IPS-NIHi7 (cell line): ENCODE measurements around the gene HMCN2.
A peak's percentile ranks its signal among the peaks of the same experiment; 100 is the strongest.
"Not testable (repeated sequence)": the region's sequence is repeated elsewhere in the genome, so short reads cannot be mapped to it uniquely, and the experiment has no call there.

Source experiments
- DNase-seq: peaks from one replicate; pipeline ENCODE4 v3.0.0; 2012; ENCODE audit warnings: mixed read lengths; ENCODE audit errors: extremely low spot score

The HMCN2 gene

GRCh38 chr9:130387905-130388304 lies 122.3 kb downstream of the HMCN2 start:
- DNase-seq: no peak

- peak; percentile 63 for DNase-seq
Measured at GRCh38 chr9:130390390-130390789, 124.8 kb downstream of the HMCN2 start.

- DNase-seq: no peak
Measured at GRCh38 chr9:130390986-130391385, 125.4 kb downstream of the HMCN2 start.

- DNase-seq: no peak
Measured at GRCh38 chr9:130391866-130392265, 126.3 kb downstream of the HMCN2 start.

GRCh38 chr9:130393681-130394071 lies 128.1 kb downstream of the HMCN2 start:
- no peak for DNase-seq

- DNase-seq: no peak
Measured at GRCh38 chr9:130394320-130394719, 128.8 kb downstream of the HMCN2 start.

- no peak for DNase-seq
Measured at GRCh38 chr9:130394814-130395470, 129.4 kb downstream of the HMCN2 start.

GRCh38 chr9:130395810-130396435 lies 130.4 kb downstream of the HMCN2 start:
- DNase-seq: no peak

GRCh38 chr9:130396581-130396980 lies 131.0 kb downstream of the HMCN2 start:
- no peak for DNase-seq

- DNase-seq: no peak
Measured at GRCh38 chr9:130398487-130399240, 133.1 kb downstream of the HMCN2 start.

GRCh38 chr9:130399768-130400167 lies 134.2 kb downstream of the HMCN2 start:
- DNase-seq: no peak

- no peak for DNase-seq
Measured at GRCh38 chr9:130400870-130401269, 135.3 kb downstream of the HMCN2 start.

- DNase-seq: not testable (repeated sequence)
Measured at GRCh38 chr9:130401742-130402141, 136.2 kb downstream of the HMCN2 start.

- DNase-seq: no peak
Measured at GRCh38 chr9:130402243-130402642, 136.7 kb downstream of the HMCN2 start.

GRCh38 chr9:130402645-130403440 lies 137.3 kb downstream of the HMCN2 start:
- DNase-seq: no peak

GRCh38 chr9:130405657-130406257 lies 140.2 kb downstream of the HMCN2 start:
- DNase-seq: no peak

GRCh38 chr9:130406278-130406895 lies 140.8 kb downstream of the HMCN2 start:
- no peak for DNase-seq

- no peak for DNase-seq
Measured at GRCh38 chr9:130407916-130408663, 142.5 kb downstream of the HMCN2 start.

GRCh38 chr9:130408669-130409068 lies 143.1 kb downstream of the HMCN2 start:
- DNase-seq: no peak

- no peak for DNase-seq
Measured at GRCh38 chr9:130409246-130409645, 143.7 kb downstream of the HMCN2 start.
